ENCODE results near the gene TRAPPC13. TPM values are rescaled to one million over a fixed set of nuclear protein-coding genes. Genes with fewer than 3 reads are reported as not detected.
A peak's percentile ranks its signal among the peaks of the same experiment; 100 is the strongest.
"Not testable (repeated sequence)": the region's sequence is repeated elsewhere in the genome, so short reads cannot be mapped to it uniquely, and the experiment has no call there.

The TRAPPC13 gene
- polyA plus RNA-seq, 4 donors, result 14.4 to 20.1 (median 18.3) TPM

- Histone ChIP-seq H3K4me3 (ENCODE audit: low read depth in 1 of 3, low read length in 3 of 3) (no peak overlapping the region), H3K4me1 (ENCODE audit: control insufficient read depth in 3 of 3, insufficient read depth in 2 of 3, low read depth in 1 of 3, low read length in 2 of 3) (no peaks in the 10 kb centered on the region), H3K9me3 (ENCODE audit: control insufficient read depth in 2 of 2, insufficient read depth in 1 of 2, low read depth in 1 of 2, low read length in 1 of 2) (no peaks in the 10 kb centered on the region), H3K27ac (ENCODE audit: low read depth in 1 of 3, low read length in 2 of 3) (no peak overlapping the region), H3K27me3 (ENCODE audit: control insufficient read depth in 3 of 3, insufficient read depth in 3 of 3, low read length in 3 of 3) (no peaks in the 10 kb centered on the region), H3K36me3 (ENCODE audit: control insufficient read depth in 3 of 3, insufficient read depth in 2 of 3, low read depth in 1 of 3, low read length in 3 of 3) (peaks cover 0 to 8% (median 2%) of the 10 kb centered on the region in 3 donors)
- 85 to 94% (median 90%) methylated on average over 2 of the region's 2 CpGs for WGBS, 3 donors
- FAIRE-seq (no peak), DNase-seq (no peak)
Measured at GRCh38 chr5:65654713-65655112, 29.9 kb downstream of the TRAPPC13 start.

GRCh38 chr5:65663804-65664521 is 39.1 kb downstream of the TRAPPC13 start:
- FAIRE-seq, result no peak
- H3K27me3 ChIP-seq (ENCODE audit: control insufficient read depth in 3 of 3, insufficient read depth in 3 of 3, low read length in 3 of 3), result no peaks in the 10 kb centered on the region
- no peaks in the 10 kb centered on the region for H3K4me1 ChIP-seq (ENCODE audit: control insufficient read depth in 3 of 3, insufficient read depth in 2 of 3, low read depth in 1 of 3, low read length in 2 of 3)
- DNase-seq, result peak in 1 of 2 donors; percentile 8
- H3K36me3 ChIP-seq (ENCODE audit: control insufficient read depth in 3 of 3, insufficient read depth in 2 of 3, low read depth in 1 of 3, low read length in 3 of 3), result peaks cover 0 to 7% (median 6%) of the 10 kb centered on the region in 3 donors
- H3K9me3 ChIP-seq (ENCODE audit: control insufficient read depth in 2 of 2, insufficient read depth in 1 of 2, low read depth in 1 of 2, low read length in 1 of 2), result no peaks in the 10 kb centered on the region
- H3K4me3 ChIP-seq (ENCODE audit: low read depth in 1 of 3, low read length in 3 of 3), result no peak overlapping the region
- H3K27ac ChIP-seq (ENCODE audit: low read depth in 1 of 3, low read length in 2 of 3), result no peak overlapping the region
- 92 to 100% (median 92%) methylated on average over 1 of the region's 1 CpG for WGBS, 3 donors

GRCh38 chr5:65668696-65669095 is 43.9 kb downstream of the TRAPPC13 start:
- peaks cover 2 to 4% (median 3%) of the 10 kb centered on the region in 3 donors for H3K36me3 ChIP-seq (ENCODE audit: control insufficient read depth in 3 of 3, insufficient read depth in 2 of 3, low read depth in 1 of 3, low read length in 3 of 3)
- FAIRE-seq, result no peak
- WGBS, 3 donors, result 81 to 95% (median 90%) methylated on average over 6 to 7 of the region's 7 CpGs
- no peaks in the 10 kb centered on the region for H3K27me3 ChIP-seq (ENCODE audit: control insufficient read depth in 3 of 3, insufficient read depth in 3 of 3, low read length in 3 of 3)
- no peak for DNase-seq
- H3K9me3 ChIP-seq (ENCODE audit: control insufficient read depth in 2 of 2, insufficient read depth in 1 of 2, low read depth in 1 of 2, low read length in 1 of 2), result no peaks in the 10 kb centered on the region
- no peak overlapping the region for H3K4me3 ChIP-seq (ENCODE audit: low read depth in 1 of 3, low read length in 3 of 3)
- H3K27ac ChIP-seq (ENCODE audit: low read depth in 1 of 3, low read length in 2 of 3), result no peak overlapping the region
- no peaks in the 10 kb centered on the region for H3K4me1 ChIP-seq (ENCODE audit: control insufficient read depth in 3 of 3, insufficient read depth in 2 of 3, low read depth in 1 of 3, low read length in 2 of 3)

- 72 to 88% (median 75%) methylated on average over 1 of the region's 1 CpG for WGBS, 3 donors
- Histone ChIP-seq H3K36me3 (ENCODE audit: control insufficient read depth in 3 of 3, insufficient read depth in 2 of 3, low read depth in 1 of 3, low read length in 3 of 3) (peaks cover 0 to 4% (median 0%) of the 10 kb centered on the region in 3 donors), H3K27me3 (ENCODE audit: control insufficient read depth in 3 of 3, insufficient read depth in 3 of 3, low read length in 3 of 3) (no peaks in the 10 kb centered on the region), H3K27ac (ENCODE audit: low read depth in 1 of 3, low read length in 2 of 3) (no peak overlapping the region), H3K4me3 (ENCODE audit: low read depth in 1 of 3, low read length in 3 of 3) (no peak overlapping the region), H3K9me3 (ENCODE audit: control insufficient read depth in 2 of 2, insufficient read depth in 1 of 2, low read depth in 1 of 2, low read length in 1 of 2) (no peaks in the 10 kb centered on the region), H3K4me1 (ENCODE audit: control insufficient read depth in 3 of 3, insufficient read depth in 2 of 3, low read depth in 1 of 3, low read length in 2 of 3) (no peaks in the 10 kb centered on the region)
- DNase-seq (no peak), FAIRE-seq (no peak)
Measured at GRCh38 chr5:65672796-65673195, 48.0 kb downstream of the TRAPPC13 start.

DNA sequence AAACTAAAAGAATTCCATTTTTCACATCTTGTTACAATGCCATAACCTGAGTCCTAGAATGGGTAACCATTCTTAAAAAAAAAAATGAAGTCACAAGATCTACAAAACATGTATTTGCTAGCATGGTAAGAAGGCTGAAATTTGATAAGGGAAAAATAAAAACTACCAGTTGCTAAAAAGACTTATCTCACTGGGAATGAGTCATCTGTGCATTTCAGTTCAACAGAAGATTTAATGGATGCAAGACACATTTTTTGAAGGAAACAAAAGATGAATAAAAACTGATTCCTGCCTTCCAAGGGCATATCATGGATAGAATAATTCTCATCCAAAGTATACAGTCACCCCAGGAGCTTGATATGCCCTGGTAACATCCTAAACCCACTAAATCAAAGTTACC is 49.9 kb downstream of the TRAPPC13 start:
- peaks cover 0 to 6% (median 0%) of the 10 kb centered on the region in 3 donors for H3K36me3 ChIP-seq (ENCODE audit: control insufficient read depth in 3 of 3, insufficient read depth in 2 of 3, low read depth in 1 of 3, low read length in 3 of 3)
- DNase-seq (no peak), FAIRE-seq (no peak)
- H3K4me1 ChIP-seq (ENCODE audit: control insufficient read depth in 3 of 3, insufficient read depth in 2 of 3, low read depth in 1 of 3, low read length in 2 of 3), result no peaks in the 10 kb centered on the region
- H3K27ac ChIP-seq (ENCODE audit: low read depth in 1 of 3, low read length in 2 of 3), result no peak overlapping the region
- no peaks in the 10 kb centered on the region for H3K9me3 ChIP-seq (ENCODE audit: control insufficient read depth in 2 of 2, insufficient read depth in 1 of 2, low read depth in 1 of 2, low read length in 1 of 2)
- H3K27me3 ChIP-seq (ENCODE audit: control insufficient read depth in 3 of 3, insufficient read depth in 3 of 3, low read length in 3 of 3), result no peaks in the 10 kb centered on the region
- no peak overlapping the region for H3K4me3 ChIP-seq (ENCODE audit: low read depth in 1 of 3, low read length in 3 of 3)

DNA sequence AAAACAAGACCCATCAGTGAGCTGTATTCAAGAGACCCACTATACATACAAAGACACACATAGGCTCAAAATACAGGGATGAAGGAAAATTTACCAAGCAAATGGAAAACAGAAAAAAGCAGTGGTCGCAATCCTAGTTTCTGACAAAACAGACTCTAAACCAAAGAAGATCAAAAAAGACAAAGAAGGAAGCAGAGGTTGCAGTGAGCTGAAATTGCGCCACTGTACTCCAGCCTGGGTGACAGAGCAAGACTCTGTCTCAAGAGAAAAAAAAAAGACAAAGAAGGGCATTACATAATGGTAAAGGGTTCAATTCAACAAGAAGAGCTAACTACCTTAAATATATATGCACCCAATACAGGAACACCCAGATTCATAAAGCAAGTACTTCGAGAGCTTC is 51.2 kb downstream of the TRAPPC13 start:
- not testable (repeated sequence) for DNase-seq; H3K4me1 ChIP-seq (ENCODE audit: control insufficient read depth in 3 of 3, insufficient read depth in 2 of 3, low read depth in 1 of 3, low read length in 2 of 3); H3K27ac ChIP-seq (ENCODE audit: low read depth in 1 of 3, low read length in 2 of 3); H3K4me3 ChIP-seq (ENCODE audit: low read depth in 1 of 3, low read length in 3 of 3); H3K9me3 ChIP-seq (ENCODE audit: control insufficient read depth in 2 of 2, insufficient read depth in 1 of 2, low read depth in 1 of 2, low read length in 1 of 2); FAIRE-seq; H3K27me3 ChIP-seq (ENCODE audit: control insufficient read depth in 3 of 3, insufficient read depth in 3 of 3, low read length in 3 of 3); H3K36me3 ChIP-seq (ENCODE audit: control insufficient read depth in 3 of 3, insufficient read depth in 2 of 3, low read depth in 1 of 3, low read length in 3 of 3)
- 90 to 92% (median 91%) methylated on average over 3 of the region's 3 CpGs for WGBS, 3 donors

DNA sequence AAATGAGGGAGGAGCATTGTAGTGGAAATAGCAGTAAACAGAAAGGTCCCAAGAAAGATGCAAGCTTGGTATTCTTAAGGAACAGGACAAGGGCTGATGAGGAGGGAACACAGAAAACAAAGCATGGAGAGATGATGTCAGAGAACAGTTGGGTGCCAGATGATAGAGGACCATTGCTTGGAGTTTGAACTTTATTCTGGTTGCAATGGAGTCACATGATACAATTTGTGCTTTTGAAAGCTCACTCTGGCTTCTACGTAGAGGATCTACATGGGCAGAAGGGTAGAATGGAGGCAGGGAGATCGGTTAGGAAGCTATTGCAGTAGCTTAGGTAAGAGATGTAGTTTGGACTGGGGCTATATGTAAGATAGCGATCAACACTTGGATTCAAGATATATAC is 57.3 kb downstream of the TRAPPC13 start:
- Histone ChIP-seq H3K4me1 (ENCODE audit: control insufficient read depth in 3 of 3, insufficient read depth in 2 of 3, low read depth in 1 of 3, low read length in 2 of 3) (no peaks in the 10 kb centered on the region), H3K9me3 (ENCODE audit: control insufficient read depth in 2 of 2, insufficient read depth in 1 of 2, low read depth in 1 of 2, low read length in 1 of 2) (no peaks in the 10 kb centered on the region), H3K36me3 (ENCODE audit: control insufficient read depth in 3 of 3, insufficient read depth in 2 of 3, low read depth in 1 of 3, low read length in 3 of 3) (peaks cover 0 to 7% (median 2%) of the 10 kb centered on the region in 3 donors), H3K27ac (ENCODE audit: low read depth in 1 of 3, low read length in 2 of 3) (no peak overlapping the region), H3K27me3 (ENCODE audit: control insufficient read depth in 3 of 3, insufficient read depth in 3 of 3, low read length in 3 of 3) (no peaks in the 10 kb centered on the region), H3K4me3 (ENCODE audit: low read depth in 1 of 3, low read length in 3 of 3) (no peak overlapping the region)
- FAIRE-seq (no peak), DNase-seq (peak in 1 of 2 donors; percentile 3)
- WGBS, 3 donors, result 76 to 87% (median 82%) methylated on average over 3 of the region's 3 CpGs

DNA sequence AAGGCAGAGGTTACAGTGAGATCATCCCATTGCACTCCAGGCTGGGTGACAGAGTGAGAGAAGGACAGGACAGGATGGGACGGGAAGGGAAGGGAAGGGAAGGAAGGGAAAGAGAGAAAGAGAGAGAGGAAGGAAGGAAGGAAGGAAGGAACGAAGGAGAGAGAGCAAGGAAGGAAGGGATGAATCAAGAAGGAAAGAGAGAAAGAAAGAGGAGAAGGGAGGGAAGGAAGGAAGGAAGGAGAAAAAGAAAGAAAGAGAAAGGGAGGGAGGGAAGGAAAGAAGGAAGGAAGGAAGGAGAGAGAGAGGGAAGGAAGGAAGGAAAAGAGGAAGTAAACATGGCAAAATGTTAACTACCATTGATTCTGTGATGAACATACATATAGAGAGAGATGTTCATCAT is 68.3 kb downstream of the TRAPPC13 start:
- H3K27ac ChIP-seq (ENCODE audit: low read depth in 1 of 3, low read length in 2 of 3), result no peak overlapping the region
- 78 to 92% (median 90%) methylated on average over 2 of the region's 2 CpGs for WGBS, 3 donors
- no peaks in the 10 kb centered on the region for H3K4me1 ChIP-seq (ENCODE audit: control insufficient read depth in 3 of 3, insufficient read depth in 2 of 3, low read depth in 1 of 3, low read length in 2 of 3)
- DNase-seq (no peak), FAIRE-seq (no peak)
- no peak overlapping the region for H3K4me3 ChIP-seq (ENCODE audit: low read depth in 1 of 3, low read length in 3 of 3)
- H3K9me3 ChIP-seq (ENCODE audit: control insufficient read depth in 2 of 2, insufficient read depth in 1 of 2, low read depth in 1 of 2, low read length in 1 of 2), result no peaks in the 10 kb centered on the region
- H3K27me3 ChIP-seq (ENCODE audit: control insufficient read depth in 3 of 3, insufficient read depth in 3 of 3, low read length in 3 of 3), result no peaks in the 10 kb centered on the region
- H3K36me3 ChIP-seq (ENCODE audit: control insufficient read depth in 3 of 3, insufficient read depth in 2 of 3, low read depth in 1 of 3, low read length in 3 of 3), result no peaks in the 10 kb centered on the region
